ENCODE measurements around the gene RPN1.
"Not testable (repeated sequence)": the region's sequence is repeated elsewhere in the genome, so short reads cannot be mapped to it uniquely, and the experiment has no call there.

Gene RPN1

GRCh38 chr3:128590948-128591347 is 59.7 kb downstream of the RPN1 start:
- in situ Hi-C loops (cut with HindIII; ENCODE audit: low sequenced_read_pairs), result loop anchor here (25.0 kb wide), 1 partner anchor 429 kb away; the partner anchor contains the start of gene EEFSEC
- no peak for DNase-seq (ENCODE audit: low read depth)
- no peak overlapping the region for H3K4me3 ChIP-seq (ENCODE audit: low read depth, low read length)
- peak; percentile 6 for TF ChIP-seq CTCF (IDR thresholded peaks at IDR 0.05; ENCODE audit: low read depth, low read length, missing control alignments)

- not testable (repeated sequence) for DNase-seq (ENCODE audit: low read depth); H3K4me3 ChIP-seq (ENCODE audit: low read depth, low read length)
- in situ Hi-C loops (cut with HindIII; ENCODE audit: low sequenced_read_pairs), result loop anchor here (25.0 kb wide), 1 partner anchor 428 kb away; the partner anchor contains the start of gene EEFSEC
Observed at GRCh38 chr3:128589985-128590384, 60.6 kb downstream of the RPN1 start.

GRCh38 chr3:128588147-128588546 is 62.5 kb downstream of the RPN1 start:
- TF ChIP-seq CTCF (IDR thresholded peaks at IDR 0.05; ENCODE audit: low read depth, low read length, missing control alignments), result no peak
- H3K4me3 ChIP-seq (ENCODE audit: low read depth, low read length), result no peak overlapping the region
- DNase-seq (ENCODE audit: low read depth), result no peak
- in situ Hi-C loops (cut with HindIII; ENCODE audit: low sequenced_read_pairs), result loop anchor here (25.0 kb wide), 1 partner anchor 426 kb away; the partner anchor contains the start of gene EEFSEC

- no peak for TF ChIP-seq CTCF (IDR thresholded peaks at IDR 0.05; ENCODE audit: low read depth, low read length, missing control alignments)
- in situ Hi-C loops (cut with HindIII; ENCODE audit: low sequenced_read_pairs), result loop anchor here (25.0 kb wide), 1 partner anchor 425 kb away; the partner anchor contains the start of gene EEFSEC
- no peak for DNase-seq (ENCODE audit: low read depth)
- no peak overlapping the region for H3K4me3 ChIP-seq (ENCODE audit: low read depth, low read length)
Observed at GRCh38 chr3:128587391-128587790, 63.2 kb downstream of the RPN1 start.

GRCh38 chr3:128586932-128587331 is 63.7 kb downstream of the RPN1 start:
- DNase-seq (ENCODE audit: low read depth); H3K4me3 ChIP-seq (ENCODE audit: low read depth, low read length): not testable (repeated sequence)
- in situ Hi-C loops (cut with HindIII; ENCODE audit: low sequenced_read_pairs), result loop anchor here (25.0 kb wide), 1 partner anchor 425 kb away; the partner anchor contains the start of gene EEFSEC

- in situ Hi-C loops (cut with HindIII; ENCODE audit: low sequenced_read_pairs), result loop anchor here (25.0 kb wide), 1 partner anchor 424 kb away; the partner anchor contains the start of gene EEFSEC
- H3K4me3 ChIP-seq (ENCODE audit: low read depth, low read length); DNase-seq (ENCODE audit: low read depth): not testable (repeated sequence)
Observed at GRCh38 chr3:128586391-128586790, 64.2 kb downstream of the RPN1 start.

GRCh38 chr3:128585974-128586373 is 64.6 kb downstream of the RPN1 start:
- H3K4me3 ChIP-seq (ENCODE audit: low read depth, low read length), result no peak overlapping the region
- no peak for TF ChIP-seq CTCF (IDR thresholded peaks at IDR 0.05; ENCODE audit: low read depth, low read length, missing control alignments)
- in situ Hi-C loops (cut with HindIII; ENCODE audit: low sequenced_read_pairs), result loop anchor here (25.0 kb wide), 1 partner anchor 424 kb away; the partner anchor contains the start of gene EEFSEC
- DNase-seq (ENCODE audit: low read depth), result no peak

- no peak for TF ChIP-seq CTCF (IDR thresholded peaks at IDR 0.05; ENCODE audit: low read depth, low read length, missing control alignments)
- in situ Hi-C loops (cut with HindIII; ENCODE audit: low sequenced_read_pairs), result loop anchor here (25.0 kb wide), 1 partner anchor 423 kb away; the partner anchor contains the start of gene EEFSEC
- H3K4me3 ChIP-seq (ENCODE audit: low read depth, low read length), result no peak overlapping the region
- DNase-seq (ENCODE audit: low read depth), result no peak
Observed at GRCh38 chr3:128585189-128585588, 65.4 kb downstream of the RPN1 start.

All from astrocyte of the cerebellum (primary cell).